OCI-LY3 (cell line): ENCODE data around the gene SPEN.

Experiments
- H2AFZ ChIP-seq: fragments of 200-600, 300-600 bp; shearing (Covaris generic); 2 replicates; pipeline ENCODE4 v1.6.0; 2014; ENCODE audit warnings: antibody characterized with exemption, low read depth, low read length
- H3K27ac ChIP-seq: fragments of 200-600, 300-600 bp; sonication (generic); 2 replicates; pipeline ENCODE4 v1.5.1; 2014; ENCODE audit warnings: mild to moderate bottlenecking, low read length, moderate library complexity, mixed read lengths
- H3K27me3 ChIP-seq: fragments of 200-600, 300-600 bp; sonication (generic); 2 replicates; pipeline ENCODE4 v1.6.1; 2014; ENCODE audit warnings: low read depth, low read length, mixed read lengths
- H3K36me3 ChIP-seq: fragments of 200-600, 300-600 bp; sonication (generic); replicated peaks from 2 replicates; pipeline ENCODE3; 2014; ENCODE audit warnings: low read depth, low read length, mixed read lengths
- H3K4me1 ChIP-seq: fragments of 300-600, 200-600 bp; sonication (generic); 2 replicates; pipeline ENCODE4 v1.6.1; 2014; ENCODE audit warnings: low read length, mixed read lengths
- H3K4me2 ChIP-seq: fragments of 200-600, 300-600 bp; sonication (generic); 2 replicates; pipeline ENCODE4 v1.6.1; 2014; ENCODE audit warnings: low read length, mixed read lengths
- H3K4me3 ChIP-seq: fragments of 300-600, 200-600 bp; sonication (generic); 2 replicates; pipeline ENCODE4 v1.5.1; 2014; ENCODE audit warnings: antibody characterized with exemption, mild to moderate bottlenecking, low read length, moderate library complexity
- H3K79me2 ChIP-seq: fragments of 300-600, 200-600 bp; shearing (Covaris generic); 2 replicates; pipeline ENCODE4 v1.6.1; 2014; ENCODE audit warnings: mild to moderate bottlenecking, low read length, mixed read lengths
- H3K9ac ChIP-seq: fragments of 300-600, 200-600 bp; shearing (Covaris generic); 2 replicates; pipeline ENCODE4 v1.6.0; 2014; ENCODE audit warnings: mild to moderate bottlenecking, low read length, moderate library complexity
- H3K9me3 ChIP-seq: fragments of 200-600, 300-600 bp; shearing (Covaris generic); 2 replicates; pipeline ENCODE4 v1.6.1; 2014; ENCODE audit warnings: low read length, mixed read lengths; ENCODE audit not compliant: insufficient read depth
- H4K20me1 ChIP-seq: fragments of 200-600, 300-600 bp; sonication (generic); 2 replicates; pipeline ENCODE4 v1.6.1; 2016; ENCODE audit warnings: low read length, mixed read lengths; ENCODE audit not compliant: insufficient read depth
- EZH2phosphoT487 ChIP-seq: fragments of 200-600 bp; shearing (Covaris generic); IDR thresholded peaks from 2 replicates; pipeline ENCODE4 v1.6.1; 2018; ENCODE audit warnings: antibody characterized with exemption, mixed run types, low read depth
- TF ChIP-seq, protein P1 (sequence below): fragments of 200-600, 300-600 bp; sonication (generic); IDR thresholded peaks from 2 replicates; pipeline ENCODE4 v1.5.1; 2014; ENCODE audit warnings: antibody characterized with exemption, low read length, low read depth

The SPEN gene

DNA sequence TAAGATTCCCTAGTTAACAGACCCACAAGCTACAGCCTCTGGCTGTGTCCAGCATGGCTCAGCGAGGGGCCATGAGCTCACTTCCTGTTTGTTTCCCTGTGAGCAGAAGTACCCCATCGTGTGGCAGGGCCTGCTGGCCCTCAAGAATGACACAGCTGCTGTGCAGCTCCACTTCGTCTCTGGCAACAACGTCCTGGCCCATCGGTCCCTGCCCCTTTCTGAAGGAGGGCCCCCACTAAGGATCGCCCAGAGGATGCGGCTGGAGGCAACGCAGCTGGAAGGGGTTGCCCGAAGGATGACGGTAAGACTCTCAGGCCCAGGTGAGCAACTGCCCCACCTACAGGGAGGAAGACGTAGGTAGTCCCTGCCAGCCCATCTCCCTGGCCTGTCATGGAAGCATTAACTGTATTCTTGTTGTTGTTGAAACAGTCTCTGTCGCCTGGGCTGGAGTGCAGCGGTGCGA is 90.2 kb downstream of the SPEN start:
- H3K36me3 ChIP-seq: peaks cover 14% of the 10 kb centered on the region
- no peak overlapping the region for H3K4me3 ChIP-seq
- no peaks in the 10 kb centered on the region for H3K4me1 ChIP-seq
- TF ChIP-seq, protein P1, sequence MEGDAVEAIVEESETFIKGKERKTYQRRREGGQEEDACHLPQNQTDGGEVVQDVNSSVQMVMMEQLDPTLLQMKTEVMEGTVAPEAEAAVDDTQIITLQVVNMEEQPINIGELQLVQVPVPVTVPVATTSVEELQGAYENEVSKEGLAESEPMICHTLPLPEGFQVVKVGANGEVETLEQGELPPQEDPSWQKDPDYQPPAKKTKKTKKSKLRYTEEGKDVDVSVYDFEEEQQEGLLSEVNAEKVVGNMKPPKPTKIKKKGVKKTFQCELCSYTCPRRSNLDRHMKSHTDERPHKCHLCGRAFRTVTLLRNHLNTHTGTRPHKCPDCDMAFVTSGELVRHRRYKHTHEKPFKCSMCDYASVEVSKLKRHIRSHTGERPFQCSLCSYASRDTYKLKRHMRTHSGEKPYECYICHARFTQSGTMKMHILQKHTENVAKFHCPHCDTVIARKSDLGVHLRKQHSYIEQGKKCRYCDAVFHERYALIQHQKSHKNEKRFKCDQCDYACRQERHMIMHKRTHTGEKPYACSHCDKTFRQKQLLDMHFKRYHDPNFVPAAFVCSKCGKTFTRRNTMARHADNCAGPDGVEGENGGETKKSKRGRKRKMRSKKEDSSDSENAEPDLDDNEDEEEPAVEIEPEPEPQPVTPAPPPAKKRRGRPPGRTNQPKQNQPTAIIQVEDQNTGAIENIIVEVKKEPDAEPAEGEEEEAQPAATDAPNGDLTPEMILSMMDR: no peak
- no peak for TF ChIP-seq EZH2phosphoT487
- H3K9ac ChIP-seq: no peak overlapping the region
- no peaks in the 10 kb centered on the region for H4K20me1 ChIP-seq
- no peak overlapping the region for H3K27ac ChIP-seq
- no peak overlapping the region for H3K4me2 ChIP-seq
- H3K79me2 ChIP-seq: no peaks in the 10 kb centered on the region
- no peaks in the 10 kb centered on the region for H3K9me3 ChIP-seq
- no peaks in the 10 kb centered on the region for H3K27me3 ChIP-seq
- no peak overlapping the region for H2AFZ ChIP-seq

DNA sequence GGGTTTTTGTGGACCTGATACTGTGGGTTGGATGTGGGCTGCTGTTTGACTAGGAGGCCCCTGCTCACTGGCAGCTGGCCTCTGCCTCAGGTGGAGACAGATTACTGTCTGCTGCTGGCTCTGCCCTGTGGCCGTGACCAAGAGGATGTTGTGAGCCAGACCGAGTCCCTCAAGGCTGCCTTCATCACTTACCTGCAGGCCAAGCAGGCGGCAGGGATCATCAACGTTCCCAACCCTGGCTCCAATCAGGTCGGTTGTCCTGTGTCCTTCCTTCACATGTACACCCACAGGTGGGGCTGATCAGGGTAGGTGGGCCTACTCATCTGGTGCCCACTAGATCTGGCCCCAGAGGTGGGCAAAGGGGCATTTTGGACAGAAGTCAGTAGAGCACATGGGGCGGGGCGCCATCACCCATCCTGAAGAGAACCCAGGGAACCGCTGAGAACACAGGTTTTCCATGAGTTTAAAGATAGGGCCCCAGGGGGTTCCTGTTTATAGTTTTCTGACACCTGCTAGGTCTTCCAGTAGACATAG is 91.2 kb downstream of the SPEN start:
- H3K27ac ChIP-seq: no peak overlapping the region
- no peaks in the 10 kb centered on the region for H3K9me3 ChIP-seq
- no peak overlapping the region for H2AFZ ChIP-seq
- H3K79me2 ChIP-seq: no peaks in the 10 kb centered on the region
- no peak overlapping the region for H3K4me2 ChIP-seq
- H3K36me3 ChIP-seq: peaks cover 19% of the 10 kb centered on the region
- no peak overlapping the region for H3K9ac ChIP-seq
- no peaks in the 10 kb centered on the region for H3K4me1 ChIP-seq
- no peaks in the 10 kb centered on the region for H4K20me1 ChIP-seq
- TF ChIP-seq, protein P1: no peak
- TF ChIP-seq EZH2phosphoT487: no peak
- H3K4me3 ChIP-seq: no peak overlapping the region
- H3K27me3 ChIP-seq: no peaks in the 10 kb centered on the region

DNA sequence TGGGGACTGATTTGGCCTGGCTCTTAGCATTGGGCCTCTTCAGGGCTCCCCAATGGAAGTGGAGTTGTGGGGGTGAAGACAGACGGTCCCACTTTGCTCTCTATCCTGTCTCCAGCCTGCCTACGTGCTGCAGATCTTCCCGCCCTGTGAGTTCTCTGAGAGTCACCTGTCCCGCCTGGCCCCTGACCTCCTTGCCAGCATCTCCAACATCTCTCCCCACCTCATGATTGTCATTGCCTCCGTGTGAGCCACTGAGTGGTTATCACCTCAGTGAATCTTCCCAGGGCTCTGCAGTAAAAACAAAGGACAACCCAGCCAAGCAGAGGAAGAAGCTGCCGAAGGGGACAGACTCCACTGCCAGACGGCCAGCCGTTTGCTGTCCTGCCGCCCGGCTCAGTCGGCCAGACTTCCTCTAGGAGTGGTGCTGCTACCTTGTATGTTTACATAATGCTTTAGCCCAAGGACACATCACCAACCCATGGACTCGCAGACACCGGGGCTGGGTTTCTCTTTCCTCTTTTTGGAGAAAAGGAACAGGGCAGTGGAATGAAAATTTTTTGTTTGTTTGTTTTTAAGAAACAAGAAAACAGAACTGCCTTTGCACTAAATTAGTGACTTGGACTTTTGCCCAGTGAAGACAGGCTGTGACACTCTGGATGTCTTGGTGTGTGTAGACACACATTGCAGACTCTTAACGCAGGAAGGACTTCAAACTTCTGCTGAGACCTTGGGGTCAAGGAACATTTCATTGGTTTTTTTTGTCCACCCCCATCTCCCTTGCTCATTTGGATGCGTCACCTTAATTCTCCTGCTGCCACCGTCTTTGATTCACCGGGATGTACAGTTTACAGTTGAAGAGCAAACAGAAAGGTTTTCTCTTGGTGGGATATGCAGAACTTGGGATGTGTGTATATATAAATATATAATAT is 91.9 kb downstream of the SPEN start:
- TF ChIP-seq, protein P1: no peak
- TF ChIP-seq EZH2phosphoT487: no peak
- Histone ChIP-seq H3K79me2 (no peaks in the 10 kb centered on the region), H4K20me1 (no peaks in the 10 kb centered on the region), H3K27me3 (no peaks in the 10 kb centered on the region), H3K9ac (no peak overlapping the region), H2AFZ (no peak overlapping the region), H3K4me3 (no peak overlapping the region), H3K4me1 (no peaks in the 10 kb centered on the region), H3K4me2 (no peak overlapping the region), H3K27ac (no peak overlapping the region), H3K36me3 (peaks cover 19% of the 10 kb centered on the region), H3K9me3 (no peaks in the 10 kb centered on the region)
